NOMO-1 treated with DMSO at 0.1 percent for 48 hours (cell line): ENCODE measurements around the gene ALLC.

Experiments used
- DNase-seq: peaks from one replicate; lab custom pipeline; 2025; ENCODE audit not compliant: unreplicated experiment; lab: John Stamatoyannopoulos, UW

Gene ALLC

DNA sequence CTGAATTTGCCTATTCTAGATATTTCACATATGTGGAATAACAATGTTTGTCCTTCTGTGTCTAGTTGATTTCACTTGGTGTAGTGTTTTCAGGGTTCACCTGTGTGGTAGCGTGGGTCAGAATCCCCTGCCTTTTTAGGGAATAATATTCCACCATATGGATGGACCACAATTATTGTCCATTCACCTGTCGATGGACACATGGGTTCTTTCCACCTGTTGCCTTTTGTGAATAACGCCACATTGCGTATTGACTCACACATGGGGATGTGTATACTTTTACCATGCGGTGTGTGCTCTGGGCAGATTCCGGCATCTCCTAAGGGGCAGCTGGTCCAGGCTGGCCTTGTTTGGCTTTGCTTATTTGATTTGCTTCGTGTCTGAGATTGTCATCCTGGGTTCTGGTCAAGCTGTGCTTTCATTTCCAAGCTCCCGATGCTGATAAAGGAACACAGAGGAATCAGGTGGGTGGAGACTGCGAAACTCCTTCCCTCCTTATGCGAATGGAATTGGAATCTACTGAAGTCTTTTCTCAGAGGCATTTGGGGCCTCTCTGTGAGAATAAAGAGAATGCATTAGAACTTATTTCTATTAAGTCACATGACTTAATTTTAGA lies 18.9 kb upstream of the ALLC start:
- DNase-seq: no peak

DNA sequence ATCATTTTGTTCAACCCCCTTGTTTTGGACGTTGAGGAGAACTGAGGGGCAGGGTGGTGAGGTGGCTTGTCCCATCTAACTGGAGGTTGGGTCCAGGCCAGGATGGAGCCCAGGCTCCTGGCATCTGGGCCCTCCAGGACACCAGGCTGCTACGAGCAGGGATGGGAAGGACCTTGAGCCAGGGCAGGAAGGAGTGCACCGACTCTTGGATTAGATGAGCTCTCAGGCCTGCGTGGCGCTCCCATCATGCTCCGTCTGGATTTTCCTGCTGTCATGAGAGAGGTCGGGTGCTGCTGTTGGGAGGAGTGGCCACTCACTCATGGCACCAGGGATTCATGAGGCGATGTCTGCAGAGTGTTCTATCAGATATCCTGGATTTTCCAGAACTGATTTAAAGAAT lies 18.3 kb upstream of the ALLC start:
- DNase-seq: no peak

- no peak for DNase-seq
Measured at GRCh38 chr2:3641181-3641580, 16.8 kb upstream of the ALLC start.

- no peak for DNase-seq
Measured at GRCh38 chr2:3641841-3642421, 16.1 kb upstream of the ALLC start.

DNA sequence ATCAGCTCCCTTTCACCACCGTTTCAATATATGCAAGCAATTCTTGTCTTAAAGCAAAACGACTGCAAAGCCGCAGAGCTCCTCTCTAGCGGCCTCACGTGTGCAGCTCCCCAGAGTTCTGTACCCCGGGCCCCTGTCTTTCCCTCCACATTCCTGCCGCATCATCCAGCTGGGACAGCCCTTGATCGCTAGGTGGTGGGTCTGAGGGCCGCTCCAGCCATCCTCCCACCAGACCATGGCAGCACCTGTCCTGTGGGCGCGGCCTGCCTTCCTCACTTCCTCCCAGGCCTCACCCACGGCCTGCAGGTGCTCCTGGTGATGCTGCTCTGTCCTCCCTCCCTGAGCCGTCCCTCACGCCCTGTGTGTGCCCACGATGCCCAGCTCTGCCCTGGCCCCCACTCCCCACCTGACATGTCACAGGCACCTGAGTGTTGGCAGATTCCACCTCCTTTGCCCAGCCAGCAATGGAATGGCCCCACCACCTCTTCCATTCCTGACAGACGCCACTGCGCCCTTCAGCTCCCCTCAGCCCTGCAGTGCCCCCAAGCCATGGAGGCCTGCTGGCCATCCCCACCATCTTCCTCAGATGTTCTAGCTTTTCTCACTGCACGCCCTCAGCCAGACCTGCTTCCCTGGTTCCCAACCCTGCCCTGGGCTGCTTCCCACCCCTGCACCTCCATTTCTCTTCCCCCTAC lies 15.3 kb upstream of the ALLC start:
- no peak for DNase-seq

DNA sequence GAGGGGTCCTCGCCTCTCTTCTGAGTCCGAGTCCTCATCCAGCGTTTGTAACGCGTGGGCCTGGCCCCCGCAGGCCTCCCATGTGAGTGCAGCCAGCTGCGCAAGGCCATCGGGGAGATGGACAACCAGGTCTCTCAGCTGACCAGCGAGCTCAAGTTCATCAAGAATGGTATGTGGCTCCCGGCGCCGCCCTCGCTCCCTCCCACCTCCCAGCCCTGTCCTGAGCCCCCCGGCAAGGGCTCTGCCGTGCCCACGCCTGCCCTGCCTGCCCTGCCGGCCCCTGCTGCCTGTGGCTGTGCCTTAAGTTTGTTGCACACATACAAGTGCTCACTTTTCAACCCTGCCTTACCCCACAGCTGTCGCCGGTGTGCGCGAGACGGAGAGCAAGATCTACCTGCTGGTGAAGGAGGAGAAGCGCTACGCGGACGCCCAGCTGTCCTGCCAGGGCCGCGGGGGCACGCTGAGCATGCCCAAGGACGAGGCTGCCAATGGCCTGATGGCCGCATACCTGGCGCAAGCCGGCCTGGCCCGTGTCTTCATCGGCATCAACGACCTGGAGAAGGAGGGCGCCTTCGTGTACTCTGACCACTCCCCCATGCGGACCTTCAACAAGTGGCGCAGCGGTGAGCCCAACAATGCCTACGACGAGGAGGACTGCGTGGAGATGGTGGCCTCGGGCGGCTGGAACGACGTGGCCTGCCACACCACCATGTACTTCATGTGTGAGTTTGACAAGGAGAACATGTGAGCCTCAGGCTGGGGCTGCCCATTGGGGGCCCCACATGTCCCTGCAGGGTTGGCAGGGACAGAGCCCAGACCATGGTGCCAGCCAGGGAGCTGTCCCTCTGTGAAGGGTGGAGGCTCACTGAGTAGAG lies 14.4 kb upstream of the ALLC start:
- no peak for DNase-seq

GRCh38 chr2:3644246-3644525 lies 13.8 kb upstream of the ALLC start:
- DNase-seq: no peak

DNA sequence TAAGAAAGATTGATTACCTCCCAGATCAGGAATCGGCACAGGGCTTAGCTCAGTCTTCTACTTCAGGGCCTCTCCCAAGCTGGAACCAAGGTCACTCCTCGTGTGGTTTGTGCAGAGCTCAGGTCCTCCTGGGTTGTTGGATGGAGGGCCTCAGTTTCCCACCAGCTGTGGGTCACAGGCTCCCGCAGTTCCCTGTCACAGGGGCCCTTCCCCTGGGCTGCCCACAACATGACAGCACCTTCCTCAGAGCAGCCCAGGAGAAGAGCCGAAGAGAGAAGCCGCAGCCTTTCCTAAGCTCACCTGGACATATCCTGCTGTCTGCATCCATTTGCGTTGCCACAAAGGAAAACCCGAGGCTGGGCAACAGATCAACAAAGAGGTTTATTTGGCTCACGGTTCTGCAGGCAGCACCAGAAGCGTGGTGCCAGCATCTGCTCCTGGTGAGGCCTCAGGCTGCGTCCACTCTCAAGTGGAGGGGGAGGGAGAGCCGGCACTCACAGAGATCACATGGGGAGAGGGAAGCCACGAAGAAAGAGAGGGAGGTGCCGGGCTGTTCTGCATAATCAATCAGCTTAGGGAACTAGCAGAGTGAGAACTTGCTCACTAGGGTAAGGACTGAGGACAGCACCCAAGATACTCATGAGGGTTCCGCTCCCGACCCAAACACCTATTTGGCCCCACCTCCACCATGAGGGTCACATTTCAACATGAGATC lies 13.0 kb upstream of the ALLC start:
- DNase-seq: no peak

DNA sequence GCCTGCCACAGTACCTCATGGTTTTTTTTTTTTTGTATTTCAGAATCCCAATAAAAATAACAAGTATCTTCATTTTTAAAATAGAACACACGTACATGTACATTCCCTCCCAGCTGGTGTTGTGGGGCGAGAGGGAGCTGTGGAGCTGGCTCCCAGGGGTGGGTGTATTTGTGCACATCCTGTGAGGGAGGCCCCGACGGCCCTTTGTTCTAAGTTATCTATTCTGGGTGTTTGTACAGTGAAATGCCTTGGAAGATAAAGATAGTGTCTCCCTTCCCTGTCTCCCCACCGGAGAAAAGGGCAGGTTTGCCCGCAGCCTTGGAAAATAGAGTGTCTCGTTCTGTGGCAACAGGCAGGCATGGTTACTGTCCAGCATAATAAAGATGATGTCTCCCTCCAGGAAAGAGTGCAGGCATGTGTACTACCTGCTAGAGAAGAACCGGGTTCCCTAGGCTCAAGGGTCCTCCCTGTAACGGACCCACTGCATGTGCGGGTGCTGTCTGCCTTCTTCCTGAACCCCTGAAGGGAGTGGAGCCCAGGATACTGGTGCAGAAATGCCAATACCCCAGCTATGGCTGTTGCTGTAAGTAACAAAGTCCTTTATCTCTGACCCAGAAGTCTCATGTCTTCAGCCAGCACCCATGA lies 12.1 kb upstream of the ALLC start:
- no peak for DNase-seq

DNA sequence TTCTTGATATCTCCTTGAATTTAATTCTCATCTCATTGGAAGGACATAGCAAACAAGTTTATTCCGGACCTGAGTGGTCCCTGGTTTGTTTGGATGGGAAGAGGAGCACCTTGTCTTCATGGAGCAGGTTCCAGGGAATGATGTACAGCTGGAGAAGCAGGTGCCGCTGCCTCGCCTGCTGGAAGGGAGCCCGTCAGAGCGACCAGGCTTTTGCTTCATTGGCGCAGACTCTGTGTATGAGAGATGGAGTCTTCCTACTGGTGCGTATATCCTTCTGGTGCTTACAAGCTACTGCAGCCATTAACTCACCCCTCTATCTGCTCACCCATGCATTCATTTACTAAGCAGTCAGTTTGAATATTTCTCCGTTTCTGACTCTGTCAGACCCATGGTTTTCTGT lies 11.6 kb upstream of the ALLC start:
- DNase-seq: no peak

DNA sequence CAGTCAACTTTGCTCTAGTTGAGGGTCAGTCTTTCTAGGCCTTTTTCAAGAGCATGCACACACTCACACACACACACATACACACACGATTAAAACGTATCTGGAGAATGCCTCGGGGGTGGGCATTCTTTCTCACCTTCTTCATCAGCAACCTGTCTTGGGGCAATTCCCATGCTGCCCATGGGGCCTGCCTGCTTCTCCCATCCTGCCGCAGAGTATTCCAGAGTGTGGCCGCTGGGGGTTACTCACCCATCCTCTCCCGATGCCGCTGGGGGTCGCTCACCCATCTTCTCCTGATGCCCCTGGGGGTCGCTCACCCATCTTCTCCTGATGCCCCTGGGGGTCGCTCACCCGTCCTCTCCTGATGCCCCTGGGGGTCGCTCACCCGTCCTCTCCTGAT lies 10.8 kb upstream of the ALLC start:
- DNase-seq: no peak

DNA sequence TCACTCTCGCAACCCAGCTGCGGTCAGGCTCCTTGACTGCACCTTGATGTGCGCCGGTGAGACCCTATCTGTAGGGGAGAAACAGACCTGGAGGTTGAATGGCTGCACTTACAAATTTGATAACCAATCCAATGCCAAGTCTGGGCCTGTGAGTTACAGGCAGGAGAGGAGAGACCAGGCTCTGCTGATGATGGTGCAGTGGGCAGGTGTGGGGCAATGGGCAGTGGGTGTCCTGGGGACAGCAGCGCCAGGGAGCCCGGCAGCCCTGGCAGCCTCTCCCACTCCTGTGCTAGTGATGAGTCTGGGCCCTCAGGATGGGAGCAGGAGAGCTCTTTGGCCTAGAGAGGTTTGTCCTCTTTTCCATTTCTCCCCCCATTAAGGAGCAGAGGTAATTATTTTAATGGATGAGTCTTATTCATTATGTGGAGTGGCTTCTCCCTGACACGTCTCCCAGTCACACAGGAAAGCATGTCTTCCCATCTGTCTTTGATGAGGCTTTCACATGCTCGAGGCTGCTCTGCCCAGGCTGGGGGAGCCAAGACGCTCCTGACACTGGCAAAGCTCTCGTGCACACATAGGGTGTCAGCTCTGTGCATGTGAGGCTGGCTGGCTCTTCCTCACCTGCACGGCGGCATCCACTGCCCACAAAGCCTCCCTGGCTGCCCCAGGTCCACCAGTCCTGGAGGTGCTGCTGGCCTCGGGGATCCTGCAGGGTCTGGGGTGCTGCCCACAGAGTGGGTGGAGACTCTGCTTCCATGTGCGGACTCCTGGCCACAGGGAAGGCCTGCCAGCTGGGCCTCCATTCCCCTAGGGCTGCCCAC lies 10.0 kb upstream of the ALLC start:
- DNase-seq: no peak

DNA sequence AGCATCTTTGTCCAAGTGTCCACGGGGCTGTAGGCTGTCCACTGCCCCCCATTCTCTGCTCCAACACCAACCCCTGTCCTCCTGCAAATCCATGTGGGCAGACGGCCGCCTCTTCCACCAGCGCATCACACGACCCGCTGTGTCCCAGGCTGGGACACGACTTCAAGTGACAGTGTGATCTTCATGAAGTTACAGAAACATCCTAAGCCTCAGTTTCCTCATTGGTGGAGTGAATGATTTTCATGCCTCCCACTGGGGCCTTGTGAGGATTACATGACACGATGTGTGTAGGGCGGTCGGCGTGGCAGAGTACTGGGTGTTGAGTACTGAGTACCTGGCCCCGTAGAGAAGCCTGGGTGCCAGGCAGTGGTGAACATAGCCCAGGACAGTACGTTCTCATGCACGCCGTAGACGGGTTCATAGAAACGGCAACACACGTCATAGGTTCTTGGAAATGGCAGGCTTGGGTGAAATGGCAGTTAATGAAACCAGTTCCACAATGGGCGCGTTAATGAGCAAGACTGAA lies 9.3 kb upstream of the ALLC start:
- DNase-seq: no peak

GRCh38 chr2:3649581-3649980 lies 8.4 kb upstream of the ALLC start:
- no peak for DNase-seq

- DNase-seq: no peak
Measured at GRCh38 chr2:3650140-3650920, 7.7 kb upstream of the ALLC start.

DNA sequence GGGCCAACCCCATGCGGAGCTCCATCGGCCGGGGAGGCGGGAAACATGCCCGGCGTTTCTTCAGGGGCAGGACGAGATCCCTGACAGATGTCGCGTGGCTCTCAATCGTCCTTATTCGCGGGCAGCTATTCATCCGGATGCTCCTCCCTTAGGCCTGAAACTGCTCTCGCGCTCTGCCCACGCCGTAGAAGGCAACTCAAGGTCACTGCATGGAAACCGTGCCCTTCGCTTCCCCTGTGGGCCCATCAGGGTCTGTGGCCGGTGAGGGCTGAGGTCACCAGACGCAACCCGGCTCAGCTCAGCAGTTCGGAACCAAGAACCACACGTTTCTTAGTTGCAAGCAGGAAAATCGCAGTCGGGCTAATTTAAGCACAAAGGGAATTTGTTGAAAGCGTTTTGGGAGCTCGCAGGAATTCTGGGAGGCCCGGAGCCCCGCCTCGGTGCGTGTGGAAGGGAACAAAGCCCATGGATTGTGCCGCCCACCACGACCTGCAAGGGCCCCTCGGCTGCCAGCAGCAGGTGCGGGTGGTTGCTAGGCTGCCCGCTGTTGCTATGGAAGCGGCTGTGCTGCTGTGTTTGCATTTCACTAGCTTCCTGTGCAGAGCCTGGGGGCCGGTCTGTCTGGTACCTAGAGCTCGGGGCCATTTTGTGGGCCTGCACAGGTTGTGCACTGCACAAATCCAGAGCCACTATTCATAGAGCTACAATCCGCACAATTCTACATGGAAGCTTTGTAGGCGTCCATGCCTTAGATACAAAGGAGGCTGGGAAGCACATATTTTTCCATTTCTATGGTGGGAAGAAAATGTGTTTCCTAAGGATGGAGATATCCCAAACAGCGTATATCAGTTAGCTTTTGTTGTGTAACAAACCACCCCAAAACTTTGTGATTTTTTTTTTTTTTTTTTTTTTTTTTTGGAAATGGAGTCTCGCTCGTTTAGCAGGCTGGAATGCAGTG lies 6.0 kb upstream of the ALLC start:
- no peak for DNase-seq

DNA sequence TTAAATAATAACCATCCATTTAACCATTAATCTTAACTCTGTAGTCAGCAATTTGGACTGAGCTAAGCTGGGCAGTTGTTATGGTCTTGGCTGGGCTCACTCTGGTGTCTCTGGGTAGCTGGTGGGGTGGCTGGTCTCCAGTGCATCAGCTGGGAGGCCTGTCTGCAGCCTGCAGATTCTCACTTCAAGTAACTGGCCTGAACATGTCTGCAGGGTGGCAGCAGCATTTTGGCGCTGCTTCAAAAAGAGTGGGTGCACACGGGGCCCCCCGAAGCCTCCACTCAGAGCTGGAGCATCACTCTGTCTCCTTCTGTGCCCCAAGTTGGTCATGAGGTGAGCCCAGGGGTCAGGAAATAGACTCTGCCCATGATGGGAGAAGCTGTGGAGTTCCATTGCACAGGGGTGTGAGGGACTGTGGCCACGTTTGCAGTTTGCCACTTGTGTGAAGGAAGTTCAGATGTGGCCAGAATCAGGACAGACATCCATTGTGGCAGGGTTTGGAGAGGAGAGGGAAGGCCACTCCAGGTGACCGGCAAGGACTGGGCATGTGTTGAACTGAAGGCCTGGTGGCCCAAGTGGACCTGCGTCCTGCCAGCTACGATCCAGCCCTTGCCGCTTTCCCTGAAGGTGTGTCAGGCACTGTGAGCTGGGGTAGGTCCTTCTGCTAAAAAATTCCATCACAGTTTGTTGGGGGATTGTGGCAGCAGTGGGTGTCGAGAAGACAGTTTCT lies 4.9 kb upstream of the ALLC start:
- DNase-seq: no peak
